ENCODE measurements around the gene CRAT.
"Not testable (repeated sequence)": the region's sequence is repeated elsewhere in the genome, so short reads cannot be mapped to it uniquely, and the experiment has no call there.

CRAT gene

DNA sequence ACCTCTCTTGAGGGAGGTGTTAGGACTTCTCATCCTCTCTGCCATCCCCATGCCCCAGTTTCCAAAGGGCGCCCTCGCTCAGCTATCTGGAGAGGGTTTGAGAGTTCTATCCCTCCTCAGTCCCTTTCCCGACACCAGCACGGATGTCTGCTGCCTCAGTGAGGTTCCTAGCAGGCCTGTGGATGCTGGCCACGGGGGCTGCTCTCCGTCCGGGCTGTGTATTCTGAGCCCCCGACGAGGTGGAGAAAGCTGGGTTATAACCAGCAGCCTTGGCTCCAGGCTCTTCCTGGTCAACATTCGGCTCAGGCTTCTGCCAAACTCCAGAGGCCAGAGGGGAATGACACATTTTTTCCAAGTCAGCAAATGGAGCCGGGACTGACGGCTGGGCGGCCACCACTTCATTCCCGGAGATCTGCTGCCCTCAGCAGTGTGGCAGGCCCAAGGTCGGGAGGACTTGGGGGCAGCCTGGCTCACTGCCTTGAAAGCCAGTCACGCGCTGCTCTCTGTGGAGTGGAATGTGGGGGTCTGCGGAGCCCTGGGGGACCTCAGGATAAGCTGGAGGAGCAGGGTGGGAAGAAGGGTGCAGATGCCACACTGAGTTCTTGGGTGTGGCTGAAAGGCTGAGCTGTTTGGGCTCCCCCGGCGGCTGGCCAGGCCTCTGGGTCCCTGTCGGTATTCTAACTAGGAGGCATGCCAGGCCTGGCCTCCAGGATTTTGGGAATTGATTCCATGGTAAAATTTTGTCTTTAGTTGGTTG is 28.1 kb upstream of the CRAT start:
- no peak for DNase-seq

DNA sequence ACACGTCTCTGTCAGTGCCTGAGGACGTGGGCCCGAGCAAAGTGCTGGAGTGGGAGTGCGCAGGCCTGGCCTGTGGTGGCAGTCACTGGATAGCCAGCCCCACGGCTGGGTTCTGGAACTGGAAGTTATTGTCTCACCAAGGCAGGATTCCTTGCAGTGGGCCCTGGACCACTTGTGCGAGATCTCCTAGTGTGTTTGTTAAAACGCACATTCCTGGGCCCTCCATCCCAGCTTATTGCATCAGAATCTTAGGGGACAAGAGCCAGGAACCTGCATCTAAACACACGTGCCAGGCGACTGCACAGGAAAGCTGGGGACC is 27.5 kb upstream of the CRAT start:
- DNase-seq = no peak

DNA sequence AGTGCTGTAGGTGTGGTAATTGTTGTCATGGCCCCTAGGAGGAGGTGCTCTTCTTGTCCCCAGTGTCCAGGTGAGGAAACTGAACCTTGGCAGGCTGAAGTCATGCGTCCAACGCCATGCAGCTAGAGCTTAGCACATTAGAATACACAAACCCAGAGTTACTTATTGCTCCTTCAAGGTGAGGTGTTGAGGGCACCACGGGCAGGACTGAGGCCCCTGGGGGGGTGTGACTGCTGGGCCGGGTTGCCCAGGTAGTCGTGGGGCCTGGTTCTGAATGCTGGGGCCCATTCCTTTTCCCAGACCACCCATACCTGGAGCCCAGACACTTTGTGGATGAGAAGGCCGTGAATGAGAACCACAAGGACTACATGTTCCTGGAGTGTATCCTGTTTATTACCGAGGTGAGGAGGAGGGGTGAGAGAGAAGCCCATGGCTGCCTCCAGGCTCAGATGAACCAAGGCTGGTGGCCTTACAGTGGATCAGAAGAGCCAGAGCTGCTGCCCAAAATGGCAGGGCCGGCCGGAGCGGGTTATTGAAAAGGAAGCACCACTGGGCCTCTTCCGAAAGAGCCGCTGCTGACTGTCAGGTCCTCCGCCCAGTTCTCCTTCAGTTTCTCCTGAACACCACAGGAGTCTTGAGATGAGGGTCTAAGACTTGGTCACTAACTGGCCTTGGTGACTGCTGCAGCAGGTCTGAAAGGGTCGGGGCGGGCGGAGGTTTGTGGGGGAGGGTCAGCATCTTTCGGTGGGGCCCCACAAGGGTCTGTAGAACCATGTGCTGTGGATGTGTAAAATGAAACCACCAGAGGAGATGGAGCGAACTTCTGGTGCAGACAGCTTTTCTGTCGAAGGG is 26.9 kb upstream of the CRAT start:
- DNase-seq = no peak

DNA sequence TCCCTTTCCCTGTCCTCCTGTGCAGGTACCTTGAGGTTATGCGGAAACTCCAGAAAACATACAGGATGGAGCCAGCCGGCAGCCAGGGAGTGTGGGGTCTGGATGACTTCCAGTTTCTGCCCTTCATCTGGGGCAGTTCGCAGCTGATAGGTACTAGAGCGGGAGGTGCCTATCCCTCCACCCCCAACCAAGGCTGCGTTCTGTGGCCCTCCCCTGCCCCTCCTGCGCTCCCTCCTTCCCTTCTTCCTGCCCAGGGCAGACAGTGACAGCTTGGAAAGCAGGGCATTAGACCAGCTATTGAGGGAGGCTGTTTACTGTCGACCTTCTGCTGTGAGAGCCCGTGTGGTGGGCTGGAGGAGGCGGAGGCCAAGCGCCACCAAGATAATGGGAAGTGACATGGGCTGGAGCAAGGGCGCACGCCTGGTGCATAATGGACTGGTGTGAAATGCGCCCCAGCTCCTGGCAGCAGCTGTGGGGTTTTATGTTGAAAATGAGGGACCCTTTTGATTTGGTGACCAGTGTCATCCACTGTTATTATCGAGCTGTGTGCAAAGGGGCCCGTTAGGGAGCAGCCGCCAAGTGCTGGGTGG is 25.9 kb upstream of the CRAT start:
- DNase-seq = no peak

DNA sequence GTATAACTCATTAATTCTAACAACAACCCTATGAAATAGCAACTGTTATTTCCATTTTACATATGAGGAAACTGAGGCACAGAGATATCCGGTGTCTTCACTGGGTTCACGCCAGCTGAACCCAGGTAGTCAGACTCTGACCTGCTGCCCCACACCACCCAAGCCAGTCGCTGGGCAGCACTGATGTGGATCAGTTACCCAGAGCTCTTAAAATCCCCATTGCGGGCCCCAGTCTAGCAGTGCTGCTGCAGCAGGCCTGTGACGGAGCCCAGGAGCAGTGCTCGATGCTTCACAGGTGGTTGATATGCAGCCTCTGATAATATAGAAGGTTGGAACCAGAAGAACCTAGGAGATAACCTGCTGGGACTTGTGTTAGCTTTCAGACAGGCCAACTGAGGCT is 24.9 kb upstream of the CRAT start:
- DNase-seq = no peak

DNA sequence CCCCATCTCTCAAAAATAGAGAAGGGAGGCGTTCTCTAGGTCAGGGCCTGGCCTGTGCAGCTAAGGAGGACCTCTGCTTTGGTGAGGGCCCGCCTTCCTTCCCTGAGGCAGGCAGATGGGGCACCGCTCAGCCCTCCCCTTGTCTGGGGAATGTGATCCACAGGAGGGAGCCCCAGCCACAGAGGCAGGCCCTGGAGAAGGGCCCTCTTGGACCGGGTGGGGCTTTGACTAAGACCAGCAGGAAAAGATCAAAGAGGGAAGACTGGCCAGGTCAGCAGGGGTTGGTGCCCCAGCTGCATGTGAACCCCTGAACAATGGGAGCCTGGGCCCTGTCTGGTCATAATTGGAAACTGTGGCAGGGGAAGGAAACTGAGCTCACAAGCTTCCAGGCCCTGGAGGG is 22.5 kb upstream of the CRAT start:
- DNase-seq = no peak

DNA sequence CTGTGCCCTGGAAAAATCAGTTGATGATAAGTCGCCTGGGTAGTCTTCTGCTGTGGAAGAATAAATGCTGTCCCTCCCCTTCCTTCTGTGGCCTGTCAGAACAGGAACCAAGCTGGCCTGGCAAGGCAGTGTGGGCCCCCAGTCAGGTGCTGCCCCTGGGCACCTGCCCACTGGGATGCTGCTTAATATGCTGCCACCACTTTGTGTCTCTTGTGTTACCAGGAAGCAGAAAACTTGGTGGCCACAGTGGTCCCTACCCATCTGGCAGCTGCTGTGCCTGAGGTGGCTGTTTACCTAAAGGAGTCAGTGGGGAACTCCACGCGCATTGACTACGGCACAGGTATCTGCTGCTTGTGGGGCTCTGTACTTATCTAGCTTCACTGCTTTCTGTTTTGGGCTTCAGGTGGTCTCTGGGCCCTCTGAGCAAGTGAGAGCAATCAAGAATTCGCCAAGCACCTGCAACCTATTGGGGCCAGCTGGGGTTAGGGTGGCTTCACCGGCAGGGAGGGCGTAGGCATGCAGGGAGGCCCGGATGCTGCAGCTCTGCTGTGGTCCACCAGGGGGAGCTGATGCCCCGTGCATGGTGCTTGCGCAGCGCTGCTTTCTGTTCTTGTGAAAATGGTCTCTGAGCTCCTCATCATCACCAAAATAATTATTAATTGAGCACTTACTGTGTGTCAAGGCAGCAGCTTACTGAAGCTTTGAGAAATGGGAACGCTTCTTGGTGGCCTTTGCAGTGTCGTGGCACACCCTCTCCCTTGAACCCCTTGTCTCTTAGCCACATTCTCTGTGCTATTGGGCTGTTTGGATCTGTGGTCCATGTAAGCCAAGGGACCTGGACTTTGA is 20.9 kb upstream of the CRAT start:
- DNase-seq = peak; percentile 80

DNA sequence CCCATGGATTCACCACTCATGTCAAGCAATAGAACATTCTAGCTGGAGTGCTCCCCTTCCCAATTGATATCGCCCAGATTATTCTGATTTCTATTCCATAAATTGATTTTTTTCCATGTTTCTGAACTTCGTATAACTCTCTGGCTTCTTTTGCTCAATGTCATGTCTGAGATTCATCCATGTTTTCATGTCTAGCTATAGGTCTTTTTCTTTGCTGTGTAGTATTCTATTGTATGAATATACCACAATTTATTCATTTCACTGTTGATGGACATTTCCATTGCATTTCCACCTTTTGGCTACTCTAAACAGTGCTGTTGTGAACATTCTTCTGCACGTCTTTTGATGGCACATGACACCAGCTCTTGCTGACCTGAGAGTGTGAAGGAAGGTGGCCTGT is 20.2 kb upstream of the CRAT start:
- DNase-seq = no peak

DNA sequence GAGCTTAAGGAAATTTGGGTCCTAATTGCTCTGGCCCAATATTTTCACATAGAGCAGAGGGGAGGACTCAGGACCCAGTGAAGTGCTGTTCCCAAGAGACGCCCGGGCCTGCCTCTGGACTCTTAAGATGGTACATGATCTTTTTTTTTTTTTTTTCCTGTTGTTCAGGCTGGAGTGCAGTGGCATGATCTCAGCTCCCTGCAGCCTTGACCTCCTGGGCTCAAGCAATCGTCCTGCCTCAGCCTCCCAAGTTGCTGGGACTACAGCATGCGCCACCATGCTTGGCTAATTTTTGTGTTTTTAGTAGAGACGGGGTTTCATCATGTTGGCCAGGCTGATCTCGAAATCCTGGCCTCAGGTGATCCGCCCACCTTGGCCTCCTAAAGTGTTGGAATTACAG is 19.7 kb upstream of the CRAT start:
- not testable (repeated sequence) for DNase-seq

DNA sequence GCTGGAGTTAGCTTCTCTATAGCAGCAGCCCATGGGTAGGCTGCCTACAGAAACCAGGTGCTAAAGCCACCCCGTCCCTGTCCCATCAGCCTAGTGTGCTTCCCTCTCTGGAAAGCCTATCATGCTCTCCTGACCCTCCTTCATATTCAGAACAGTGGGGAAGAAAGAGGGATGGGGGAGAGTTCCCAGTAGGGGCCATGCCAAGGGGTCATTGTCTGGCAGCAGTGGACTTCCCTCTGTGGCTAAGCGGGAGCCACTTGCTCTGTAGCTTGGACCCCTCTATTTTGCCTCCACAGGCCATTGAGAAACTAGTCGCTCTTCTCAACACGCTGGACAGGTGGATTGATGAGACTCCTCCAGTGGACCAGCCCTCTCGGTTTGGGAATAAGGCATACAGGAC is 18.1 kb upstream of the CRAT start:
- DNase-seq = no peak

DNA sequence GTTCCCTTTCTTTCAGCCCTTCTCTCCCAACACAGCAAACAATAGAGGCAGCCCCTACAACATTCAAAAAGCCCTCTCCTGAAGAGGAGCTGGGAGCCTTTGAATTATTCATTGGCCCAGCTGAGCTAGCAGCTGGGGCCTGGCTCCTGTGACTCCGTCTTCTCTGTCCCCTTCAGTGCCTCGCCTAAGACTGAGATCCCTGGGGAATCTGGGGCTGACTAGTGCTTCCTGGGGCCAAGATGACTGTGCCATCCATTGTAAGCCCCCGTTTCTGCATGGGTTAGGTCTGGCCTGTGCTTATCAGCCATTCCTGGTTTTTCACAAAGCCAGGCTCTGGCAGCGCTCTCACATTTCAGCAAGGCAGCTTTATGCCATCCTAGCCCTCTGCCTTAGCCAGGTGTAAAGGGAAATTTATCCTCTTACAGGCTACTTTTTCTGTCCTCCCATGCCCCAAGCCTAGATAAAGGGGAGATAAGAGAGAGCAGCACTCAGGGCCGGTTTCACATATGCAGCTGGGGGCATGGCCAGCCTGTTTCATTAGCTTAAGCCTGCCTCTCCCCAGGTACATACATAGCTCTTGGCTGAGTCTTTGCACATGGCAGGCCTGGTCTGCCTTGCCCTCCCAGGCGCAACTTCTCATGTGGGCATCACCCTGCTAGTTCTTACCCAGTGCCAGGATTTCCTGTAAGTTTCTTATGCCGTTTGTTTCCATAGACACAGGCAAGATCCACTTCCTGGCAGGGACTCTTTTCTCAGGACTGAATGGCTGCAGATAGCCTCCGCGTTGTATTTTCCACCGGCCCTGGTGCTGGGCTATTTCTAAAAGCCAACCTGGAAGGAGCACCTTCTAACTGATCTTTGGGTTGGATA is 16.4 kb upstream of the CRAT start:
- no peak for DNase-seq

DNA sequence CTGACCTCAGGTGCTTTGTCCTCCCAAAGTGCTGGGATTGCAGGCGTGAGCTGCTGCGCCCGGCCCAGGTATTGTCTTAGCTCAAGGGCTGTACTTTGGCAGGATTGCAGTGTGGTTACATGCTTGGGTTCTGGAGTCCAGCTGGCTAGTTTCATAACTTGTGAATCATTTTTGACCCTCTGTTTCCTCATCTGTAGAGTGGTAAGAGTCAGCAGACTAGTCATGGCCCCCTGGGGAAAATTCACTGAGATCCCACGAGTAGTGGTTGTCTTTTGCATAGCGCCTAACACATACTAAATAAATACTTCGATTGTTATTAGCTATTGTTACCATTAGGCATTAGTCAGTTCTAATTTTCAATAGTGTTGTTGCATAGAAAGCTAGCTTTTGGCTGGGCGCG is 14.9 kb upstream of the CRAT start:
- no peak for DNase-seq

DNA sequence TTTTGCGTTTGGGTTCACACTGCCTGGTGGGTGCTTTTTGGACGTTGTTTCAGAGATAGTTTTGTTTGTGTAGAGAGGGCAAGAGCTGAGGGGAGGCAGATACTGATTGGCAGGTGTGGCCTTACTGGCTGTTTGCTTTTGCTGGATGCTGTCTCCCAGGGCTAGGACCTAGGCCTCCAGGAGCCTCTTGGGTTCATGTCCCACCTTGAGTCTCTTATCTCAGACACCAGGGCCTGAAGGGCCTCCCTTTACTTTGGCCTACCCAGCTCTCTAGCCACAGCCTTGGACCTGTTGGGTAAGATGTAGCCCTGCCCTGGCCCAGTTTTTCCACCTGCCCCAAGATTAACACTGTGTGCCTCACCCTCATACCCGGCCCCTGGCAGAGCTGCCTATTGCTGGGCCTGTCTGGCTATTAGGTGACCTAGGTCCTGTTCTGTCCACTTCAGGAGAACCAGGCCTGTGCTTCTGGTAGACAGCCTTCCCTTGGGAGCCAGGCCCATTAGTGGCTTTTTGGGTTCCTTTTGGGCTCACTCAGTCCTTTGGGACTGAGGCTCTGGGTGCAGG is 14.0 kb upstream of the CRAT start:
- no peak for DNase-seq

DNA sequence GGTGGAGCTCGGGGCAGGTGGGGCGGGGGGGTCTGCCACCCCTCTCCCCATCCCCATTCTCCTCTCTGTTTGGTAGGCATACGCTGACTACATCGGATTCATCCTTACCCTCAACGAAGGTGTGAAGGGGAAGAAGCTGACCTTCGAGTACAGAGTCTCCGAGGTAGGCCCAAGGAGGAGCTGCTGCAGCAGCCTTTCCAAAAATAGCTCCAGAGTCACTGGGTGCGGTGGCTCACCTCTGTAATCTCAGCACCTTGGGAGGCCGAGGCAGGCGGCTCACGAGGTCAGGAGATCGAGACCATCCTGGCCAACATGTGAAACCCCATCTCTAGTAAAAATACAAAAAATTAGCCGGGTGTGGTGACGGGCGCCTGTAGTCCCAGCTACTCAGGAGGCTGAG is 12.4 kb upstream of the CRAT start:
- DNase-seq = not testable (repeated sequence)

DNA sequence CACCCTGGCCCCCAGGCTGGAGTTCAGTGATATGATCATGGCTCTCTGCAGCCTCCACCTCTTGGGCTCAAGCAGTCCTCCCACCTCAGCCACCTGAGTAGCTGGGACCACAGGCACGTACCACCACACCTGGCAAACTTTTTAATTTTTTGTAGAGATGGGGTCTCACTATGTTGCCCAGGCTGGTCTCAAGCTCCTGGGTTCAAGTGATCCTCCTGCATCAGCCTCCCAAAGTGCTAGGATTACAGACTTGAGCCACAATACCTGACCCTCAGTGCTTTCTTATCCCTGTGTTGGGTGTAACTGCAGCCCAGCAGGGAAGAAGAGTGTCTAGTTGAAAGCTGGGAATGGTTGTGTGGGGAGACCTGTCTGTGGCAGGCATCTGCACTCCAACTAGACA is 11.5 kb upstream of the CRAT start:
- no peak for DNase-seq

DNA sequence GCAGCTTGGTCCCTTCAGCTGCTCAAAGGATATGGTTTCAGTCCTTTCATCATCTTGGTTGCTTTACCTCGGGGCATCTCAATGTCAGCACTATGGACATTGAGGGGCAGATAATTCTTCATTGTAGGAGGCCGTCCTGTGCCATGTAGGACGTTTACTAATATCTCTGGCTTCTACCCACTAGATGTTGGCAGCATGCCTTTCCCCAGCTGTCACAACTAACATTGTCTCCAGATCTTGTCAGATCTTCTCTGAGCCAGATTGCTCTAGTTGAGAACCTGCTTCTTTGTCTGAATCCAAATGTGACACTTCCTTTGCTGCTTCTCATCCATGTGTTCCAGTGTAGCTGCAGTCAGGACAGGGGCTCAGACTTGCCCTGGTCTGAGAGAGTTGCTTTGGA is 10.9 kb upstream of the CRAT start:
- DNase-seq = no peak

DNA sequence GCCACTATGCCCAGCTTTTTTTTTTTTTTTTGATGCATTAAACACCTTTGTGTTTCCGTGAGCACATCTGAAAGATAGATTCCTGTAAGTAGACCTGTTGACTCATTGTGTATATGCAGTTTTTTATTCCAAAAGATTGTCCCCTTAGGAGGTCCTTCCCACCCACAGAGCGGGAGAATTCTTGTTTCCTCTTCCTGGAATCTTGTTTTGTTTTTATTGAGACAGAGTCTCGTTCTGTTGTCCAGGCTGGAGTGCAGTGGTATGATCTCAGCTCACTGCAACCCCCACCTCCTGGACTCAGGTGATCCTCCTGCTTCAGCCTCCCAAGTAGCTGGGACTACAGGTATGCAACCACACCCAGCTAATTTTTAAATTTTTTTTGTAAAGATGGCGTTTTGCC is 8.2 kb upstream of the CRAT start:
- DNase-seq = no peak

DNA sequence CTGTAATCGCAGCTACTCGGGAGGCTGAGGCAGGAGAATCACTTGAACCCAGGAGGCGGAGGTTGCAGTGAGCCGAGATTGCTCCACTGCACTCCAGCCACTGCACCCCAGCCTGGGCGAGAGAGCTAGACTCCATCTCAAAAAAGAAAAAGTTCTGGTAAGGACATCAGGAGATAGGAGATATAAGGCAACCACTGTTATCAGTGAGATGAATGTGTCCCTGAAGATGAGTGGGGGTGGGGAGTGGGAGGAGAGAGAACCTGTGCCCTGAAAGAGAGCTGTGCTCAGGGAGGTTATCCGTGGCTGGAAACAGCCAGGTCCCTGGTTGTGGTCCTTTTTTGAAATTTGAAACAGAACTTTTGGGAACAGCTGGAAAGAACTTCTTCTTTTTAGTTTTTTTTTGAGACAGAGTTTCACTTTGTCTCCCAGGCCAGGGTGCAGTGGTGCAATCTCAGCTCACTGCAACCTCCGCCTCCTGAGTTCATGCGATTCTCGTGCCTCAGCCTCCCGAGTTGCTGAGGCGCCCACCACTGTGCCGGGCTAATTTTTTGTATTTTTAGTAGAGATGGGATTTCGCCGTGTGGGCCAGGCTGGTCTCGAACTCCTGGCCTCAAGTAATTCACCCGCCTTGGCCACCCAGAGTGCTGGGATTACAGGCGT is 3.2 kb upstream of the CRAT start:
- no peak for DNase-seq

DNA sequence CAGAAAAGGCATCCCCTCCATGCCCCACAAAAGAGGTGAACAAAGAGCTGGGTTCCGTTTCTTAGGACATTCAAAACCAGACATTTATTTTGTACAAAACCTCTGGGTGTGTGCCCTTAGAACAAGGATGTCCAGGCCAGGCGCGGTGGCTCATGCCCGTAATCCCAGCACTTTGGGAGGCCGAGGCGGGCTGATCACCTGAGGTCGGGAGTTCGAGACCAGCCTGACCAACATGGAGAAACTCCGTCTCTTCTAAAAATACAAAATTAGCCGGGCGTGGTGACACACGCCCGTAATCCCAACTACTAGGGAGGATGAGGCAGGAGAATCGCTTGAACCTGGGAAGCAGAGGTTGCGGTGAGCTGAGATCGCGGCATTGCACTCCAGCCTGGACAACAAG is 1.9 kb upstream of the CRAT start:
- not testable (repeated sequence) for DNase-seq

DNA sequence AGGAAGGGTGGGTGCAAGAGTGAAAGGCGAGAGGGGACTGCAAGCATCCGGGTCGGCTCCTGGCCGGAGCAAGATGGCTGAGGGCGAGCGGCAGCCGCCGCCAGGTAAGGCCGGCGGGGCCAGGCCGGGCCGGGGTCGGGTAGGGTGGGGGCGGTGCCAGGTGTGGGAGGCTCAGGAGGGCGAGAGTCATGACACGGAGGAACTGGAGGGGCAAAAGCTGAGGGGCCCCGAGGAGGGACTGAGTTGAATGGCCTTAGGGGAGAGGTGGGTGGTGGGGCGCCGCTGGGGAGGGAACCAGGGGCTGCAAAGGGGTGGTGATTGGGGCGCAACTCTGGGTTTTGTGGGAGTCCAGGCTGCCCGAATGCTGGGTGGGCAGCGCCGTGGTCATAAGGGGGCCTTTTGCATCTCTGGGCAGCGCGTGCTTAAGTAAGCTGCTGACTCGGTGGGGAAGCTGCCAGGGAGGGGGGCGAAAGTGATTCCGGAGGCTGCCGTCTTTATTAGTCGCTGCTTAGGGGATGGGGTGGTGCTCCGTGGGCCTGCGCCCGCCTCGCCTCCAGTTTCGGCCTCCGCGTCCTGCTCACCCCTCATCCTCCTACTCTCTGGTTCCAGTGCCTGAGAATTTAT is 1.0 kb upstream of the CRAT start:
- DNase-seq = peak; percentile 10

Data from effector CD4-positive, alpha-beta T cell (primary cell).